ENCODE data around the gene GPR15.
"Not testable (repeated sequence)": the region's sequence is repeated elsewhere in the genome, so short reads cannot be mapped to it uniquely, and the experiment has no call there.

Gene GPR15

DNA sequence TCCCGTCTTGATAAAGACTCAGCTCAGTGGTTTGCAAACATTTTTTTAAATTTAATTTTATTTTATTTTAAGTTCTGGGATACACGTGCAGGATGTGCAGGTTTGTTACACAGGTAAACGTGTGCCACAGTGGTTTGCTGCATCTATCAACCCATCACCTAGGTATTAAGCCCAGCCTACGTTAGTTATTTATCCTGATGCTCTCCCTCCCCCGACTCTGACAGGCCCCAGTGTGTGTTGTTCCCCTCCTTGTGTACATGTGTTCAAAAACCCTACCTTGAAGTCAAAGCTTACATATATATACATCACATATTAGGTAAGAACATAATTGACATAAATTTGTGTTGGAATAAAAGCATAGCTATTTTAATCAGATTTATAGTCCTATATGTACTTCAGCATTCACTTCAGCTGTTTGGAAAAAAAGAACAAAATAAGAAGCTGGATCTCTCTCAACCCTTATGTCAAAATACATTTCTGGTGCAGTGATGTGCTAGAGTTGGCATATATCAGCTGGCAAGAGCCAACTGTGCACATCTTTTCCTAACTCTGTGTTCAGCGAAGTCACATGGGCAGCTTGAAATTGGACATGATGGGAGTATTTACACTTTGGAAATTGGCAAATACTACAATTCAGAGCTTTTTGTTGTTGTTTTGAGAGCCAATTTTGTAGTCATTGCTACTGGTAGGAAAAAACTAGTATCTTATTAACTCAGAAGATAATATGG is 26.5 kb downstream of the GPR15 start:
- peak in 1 of 5 experiments; percentile 42 for DNase-seq

DNA sequence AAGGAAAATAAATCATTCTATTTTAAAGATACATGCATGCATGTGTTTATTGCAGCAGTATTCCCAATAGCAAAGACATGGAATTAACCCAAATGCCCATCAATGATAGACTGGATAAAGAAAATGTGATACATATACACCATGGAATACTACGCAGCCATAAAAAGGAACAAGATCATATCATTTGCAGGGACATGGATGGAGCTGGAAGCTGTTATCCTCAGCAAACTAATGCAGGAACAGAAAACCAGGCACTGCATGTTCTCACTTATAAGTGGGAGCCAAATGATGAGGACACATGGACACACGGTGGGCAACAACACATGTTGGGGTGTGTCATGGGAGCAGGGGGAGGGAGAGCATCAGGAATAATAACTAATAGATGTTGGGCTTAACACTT is 28.0 kb downstream of the GPR15 start:
- DNase-seq = not testable (repeated sequence)

DNA sequence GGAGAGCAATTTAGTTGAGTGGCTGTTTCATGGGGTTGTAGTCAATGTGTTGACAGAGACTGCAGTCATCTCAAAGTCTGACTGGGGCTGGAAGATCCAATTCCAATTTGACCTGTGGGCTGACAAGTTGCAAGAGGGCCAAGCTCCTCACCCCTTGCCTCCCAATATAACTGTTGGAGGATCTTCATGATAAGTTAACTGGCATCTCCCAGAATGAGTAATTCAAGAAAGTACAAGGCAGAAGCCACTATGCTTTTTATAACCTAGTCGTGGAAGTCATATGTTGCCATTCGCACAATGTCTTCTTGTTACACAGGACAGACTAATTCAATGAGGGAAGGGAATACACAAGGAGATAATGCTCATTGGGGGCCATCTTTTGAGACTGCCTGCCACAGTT is 29.1 kb downstream of the GPR15 start:
- DNase-seq = peak in 1 of 5 experiments; percentile 62

DNA sequence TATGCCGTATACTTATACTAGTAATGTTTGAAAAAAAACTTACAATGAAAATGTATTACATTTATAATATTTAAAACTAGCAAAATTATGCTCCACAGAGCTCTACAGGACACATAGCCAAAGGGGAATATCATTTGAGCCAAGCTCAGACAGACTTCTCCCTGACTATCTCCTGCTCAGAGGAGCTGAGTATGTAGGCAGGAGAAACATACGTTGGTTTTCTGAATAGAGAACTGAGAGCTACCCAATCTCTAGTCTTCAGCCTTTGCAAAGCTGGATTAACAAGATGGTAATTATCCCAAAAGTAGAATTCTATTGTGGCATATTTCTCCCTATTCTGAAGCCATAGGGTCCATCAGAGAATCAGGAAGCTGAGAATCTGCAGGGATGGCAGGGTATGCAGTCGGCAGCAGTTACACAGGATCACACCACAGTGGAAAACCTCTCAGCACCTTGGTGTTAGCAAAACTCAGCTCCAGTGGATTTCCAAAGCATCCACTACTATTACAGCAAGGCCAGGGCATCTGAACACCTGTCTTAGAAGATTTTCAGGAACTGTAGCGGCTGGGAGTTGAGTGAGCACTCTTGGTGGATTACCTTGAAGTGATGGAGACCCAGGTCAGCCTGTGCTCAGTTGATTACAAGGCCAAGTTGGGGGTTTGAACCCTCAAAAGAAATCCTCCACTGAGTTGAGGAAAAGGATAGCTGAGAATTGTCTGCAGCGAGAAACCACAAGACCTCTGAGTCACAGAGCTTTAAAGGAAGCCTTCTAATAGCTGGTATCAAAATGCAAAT is 30.1 kb downstream of the GPR15 start:
- peak in 1 of 5 experiments; percentile 81 for DNase-seq

DNA sequence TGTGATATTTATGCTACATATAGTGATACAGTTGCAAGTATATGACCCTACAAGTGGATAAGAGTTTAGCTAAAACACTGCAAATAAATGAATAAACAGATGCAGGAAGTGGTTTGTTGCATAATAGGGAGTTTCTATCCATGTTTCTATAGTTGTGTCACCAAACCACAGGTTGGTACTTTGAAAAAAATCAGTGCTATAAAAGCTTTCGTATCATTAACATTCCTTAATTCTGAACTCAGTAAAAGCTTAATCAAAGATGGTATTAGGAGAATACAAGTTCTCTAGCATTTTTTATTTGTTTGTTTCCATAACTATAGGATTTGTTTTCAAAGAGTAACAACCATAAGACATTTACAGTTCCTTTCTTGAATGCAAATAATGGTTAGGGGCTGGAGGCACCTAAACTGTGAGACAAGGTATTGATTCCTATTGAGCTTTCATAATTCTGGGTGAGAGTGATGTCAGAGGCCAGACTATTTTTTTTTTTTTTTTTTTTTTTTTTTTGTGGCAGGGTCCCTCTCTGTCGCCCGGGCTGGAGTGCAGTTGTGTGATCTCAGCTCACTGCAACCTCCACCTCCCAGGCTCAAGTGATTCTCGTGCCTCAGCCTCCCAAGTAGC is 32.0 kb downstream of the GPR15 start:
- DNase-seq = peak in 3 of 5 experiments; percentile 22 to 89 (median 74)

DNA sequence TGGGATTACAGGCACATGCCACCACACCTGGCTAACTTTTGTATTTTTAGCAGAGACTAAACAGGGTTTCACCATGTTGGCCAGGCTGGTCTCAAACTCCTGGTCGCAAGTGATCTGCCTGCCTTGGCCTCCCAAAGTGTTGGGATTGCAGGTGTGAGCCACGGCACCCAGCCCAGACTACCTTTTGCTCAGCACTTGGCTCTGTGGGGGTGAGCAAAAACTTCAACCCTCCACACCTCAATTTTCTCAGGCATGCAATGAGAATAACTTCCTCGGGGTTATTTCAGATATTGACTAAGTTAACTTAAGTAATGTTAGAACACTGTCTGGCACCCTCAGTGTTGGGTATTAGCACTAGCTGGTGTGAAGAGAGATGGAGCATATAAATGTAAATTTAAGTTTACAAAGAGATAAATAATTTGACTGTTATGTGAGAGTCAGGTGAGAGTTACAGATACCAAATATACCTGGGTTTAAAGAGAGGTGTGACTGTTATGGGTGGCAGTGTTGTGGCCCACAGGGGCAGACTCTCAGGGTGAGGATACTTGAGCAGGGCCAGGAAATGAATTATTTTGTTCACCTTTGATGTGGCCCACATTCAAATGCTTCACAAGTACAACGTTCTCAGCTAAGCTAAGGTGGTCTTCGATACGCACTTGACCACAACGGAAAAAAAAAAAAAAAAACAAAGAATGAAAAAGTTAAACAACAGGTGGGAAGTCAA is 32.7 kb downstream of the GPR15 start:
- peak in 3 of 5 experiments; percentile 25 to 77 (median 76) for DNase-seq

DNA sequence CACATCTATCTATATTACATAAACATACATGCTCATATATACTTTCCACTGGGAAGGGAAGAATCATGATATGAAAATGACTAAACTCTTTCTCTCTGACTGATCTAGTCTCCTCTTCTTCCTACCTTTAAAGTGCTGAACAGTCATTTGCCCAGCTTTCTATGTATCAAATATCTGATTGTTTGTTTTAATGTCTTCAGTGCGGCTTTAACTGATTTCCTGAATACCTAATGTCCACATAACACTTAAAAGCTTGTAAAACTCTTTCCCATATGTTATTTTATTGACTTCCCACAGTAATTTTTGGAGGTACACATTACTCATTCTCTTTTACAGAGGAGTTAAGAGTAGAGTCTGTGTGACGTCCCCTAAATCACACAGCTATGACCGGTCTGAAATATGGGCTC is 33.5 kb downstream of the GPR15 start:
- peak in 1 of 5 experiments; percentile 59 for DNase-seq

DNA sequence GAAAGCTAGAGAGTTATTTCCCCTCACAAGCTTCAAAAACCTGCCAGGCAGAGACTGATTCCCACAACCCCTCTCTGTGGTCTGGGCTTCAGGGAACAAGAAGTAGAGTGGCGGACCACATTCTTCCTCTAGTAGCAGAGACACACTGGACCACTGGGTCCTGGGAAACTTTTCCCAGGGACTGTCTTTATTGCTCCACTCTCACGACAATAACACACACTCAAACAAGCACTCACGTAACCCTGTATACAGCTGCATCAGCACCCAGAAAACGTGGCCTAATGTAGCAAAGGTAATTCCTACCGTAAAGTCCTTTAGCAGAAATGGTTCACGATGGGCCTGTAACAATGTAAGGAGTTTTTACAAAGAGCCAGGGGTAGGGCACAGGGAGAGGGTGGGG is 34.1 kb downstream of the GPR15 start:
- no peak for DNase-seq

DNA sequence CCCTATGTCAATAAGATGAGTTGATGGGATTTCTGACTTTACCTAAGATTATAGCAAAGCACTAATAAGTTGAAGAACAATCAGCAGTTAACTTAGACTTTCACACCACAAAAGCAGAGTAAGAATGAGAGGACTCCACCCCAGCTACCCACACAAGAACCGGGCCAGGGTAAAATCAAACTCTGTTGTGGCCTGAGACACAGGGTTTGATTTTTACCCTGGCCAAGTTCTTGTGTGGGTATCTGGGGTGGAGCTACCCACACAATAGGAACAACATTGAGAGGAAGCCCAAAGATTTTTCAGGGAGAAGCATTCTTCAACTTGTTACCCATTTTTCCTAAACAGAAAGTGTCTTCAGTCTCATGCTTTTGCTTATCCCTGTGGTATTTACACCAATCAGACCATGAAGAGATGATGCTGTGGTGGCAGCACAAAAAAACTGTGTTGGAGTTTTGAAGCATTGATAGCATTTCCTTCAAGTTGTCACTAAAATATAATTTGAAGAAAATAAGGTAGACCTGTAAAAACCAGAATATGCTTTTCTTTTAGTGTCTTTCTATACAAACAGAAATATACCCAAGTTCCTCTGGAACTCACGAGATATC is 36.0 kb downstream of the GPR15 start:
- DNase-seq = peak in 1 of 5 experiments; percentile 86

DNA sequence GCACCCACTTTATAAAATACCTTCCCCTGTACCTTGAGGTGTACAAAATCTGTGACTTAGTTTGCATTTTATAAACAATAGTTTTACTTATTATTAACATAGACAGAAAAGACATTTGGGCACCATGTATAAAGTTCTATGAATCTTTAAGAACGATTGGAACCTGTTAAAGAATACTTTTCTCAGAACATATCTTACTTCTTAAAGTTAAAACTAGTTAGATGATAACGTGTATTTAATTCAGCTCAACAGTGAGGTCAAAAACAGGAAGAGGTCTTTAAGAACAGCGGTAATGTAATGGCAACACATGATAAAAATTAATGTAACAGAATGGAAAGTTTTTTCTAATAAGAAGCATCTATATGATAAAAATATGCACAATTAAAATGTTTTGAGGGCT is 36.6 kb downstream of the GPR15 start:
- DNase-seq = no peak

DNA sequence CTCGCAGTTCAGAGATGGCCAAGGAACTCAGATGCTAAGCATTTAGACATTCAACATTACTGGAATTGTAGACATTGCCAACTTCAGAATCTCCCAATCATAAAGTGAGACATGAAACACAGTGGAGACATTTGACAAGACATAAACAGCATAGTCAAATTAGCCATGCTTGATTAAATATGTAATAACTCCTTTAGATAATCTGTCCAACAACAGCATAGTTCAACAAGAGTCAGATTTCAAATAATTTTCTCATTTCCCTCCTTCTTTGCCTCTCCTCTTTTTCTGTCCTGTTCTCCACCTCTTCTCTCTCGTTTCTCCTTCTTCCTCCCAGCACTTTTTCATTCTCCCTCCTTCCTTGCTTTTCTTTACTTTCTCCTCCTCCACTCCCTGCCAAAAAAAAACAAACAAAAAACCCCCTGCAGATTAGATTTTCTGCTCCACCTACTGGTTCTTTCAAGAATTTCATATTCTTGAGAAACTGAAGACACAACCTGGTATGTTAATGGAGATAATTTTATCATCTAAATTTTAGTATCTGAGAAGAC is 41.5 kb downstream of the GPR15 start:
- peak in 1 of 5 experiments; percentile 68 for DNase-seq

DNA sequence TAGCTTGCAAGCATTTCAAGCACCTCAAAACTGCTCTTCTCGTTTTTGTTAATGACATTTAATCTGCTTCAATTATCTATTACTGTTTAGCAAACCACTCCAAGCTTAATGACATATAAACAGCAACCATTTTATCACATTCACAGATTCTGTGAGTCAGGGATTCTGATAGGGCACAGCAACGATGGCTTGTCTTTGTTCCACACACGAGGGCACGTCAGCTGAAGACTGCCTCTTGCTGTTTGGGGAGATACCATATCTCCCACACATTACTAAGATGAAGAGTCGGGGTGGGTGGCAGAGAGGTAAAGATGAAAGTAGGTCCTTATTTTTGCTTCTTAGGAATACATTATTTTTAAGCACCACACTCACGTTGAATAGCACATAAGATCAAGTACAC is 42.4 kb downstream of the GPR15 start:
- peak in 1 of 5 experiments; percentile 90 for DNase-seq

DNA sequence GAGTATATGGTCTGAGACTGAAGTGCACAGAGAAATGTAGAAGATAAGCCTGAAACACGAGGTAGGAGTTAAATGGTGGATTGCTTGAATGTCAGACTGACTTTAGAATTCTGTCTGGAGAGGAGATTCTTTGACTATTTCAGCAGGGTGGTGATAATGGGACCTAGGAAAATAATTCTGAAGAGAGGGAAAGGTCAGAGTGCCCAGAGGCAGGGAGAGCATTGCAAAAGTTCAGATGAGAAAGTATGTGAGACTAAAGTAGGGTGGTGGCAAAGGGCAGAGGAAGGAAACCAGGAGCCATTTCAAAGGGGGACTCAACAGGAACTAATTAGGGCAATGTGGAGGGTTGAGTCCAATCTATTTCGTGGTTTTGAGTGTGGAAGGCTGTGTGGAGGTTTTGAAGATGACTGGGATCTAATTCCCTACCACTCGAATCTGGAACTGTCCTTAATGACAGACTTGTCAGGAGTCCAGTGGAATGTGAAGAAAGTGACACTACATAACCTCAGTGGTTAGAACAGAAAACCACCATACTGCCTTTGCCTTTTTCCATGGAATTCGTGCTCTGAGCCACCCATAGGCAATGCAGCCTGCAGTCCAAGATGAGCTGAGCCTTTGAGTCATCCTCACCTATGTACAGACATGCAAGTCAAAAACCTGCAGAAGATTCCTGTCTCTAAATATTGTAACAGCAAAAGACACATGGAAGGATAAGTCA is 45.6 kb downstream of the GPR15 start:
- peak in 1 of 5 experiments; percentile 40 for DNase-seq

DNA sequence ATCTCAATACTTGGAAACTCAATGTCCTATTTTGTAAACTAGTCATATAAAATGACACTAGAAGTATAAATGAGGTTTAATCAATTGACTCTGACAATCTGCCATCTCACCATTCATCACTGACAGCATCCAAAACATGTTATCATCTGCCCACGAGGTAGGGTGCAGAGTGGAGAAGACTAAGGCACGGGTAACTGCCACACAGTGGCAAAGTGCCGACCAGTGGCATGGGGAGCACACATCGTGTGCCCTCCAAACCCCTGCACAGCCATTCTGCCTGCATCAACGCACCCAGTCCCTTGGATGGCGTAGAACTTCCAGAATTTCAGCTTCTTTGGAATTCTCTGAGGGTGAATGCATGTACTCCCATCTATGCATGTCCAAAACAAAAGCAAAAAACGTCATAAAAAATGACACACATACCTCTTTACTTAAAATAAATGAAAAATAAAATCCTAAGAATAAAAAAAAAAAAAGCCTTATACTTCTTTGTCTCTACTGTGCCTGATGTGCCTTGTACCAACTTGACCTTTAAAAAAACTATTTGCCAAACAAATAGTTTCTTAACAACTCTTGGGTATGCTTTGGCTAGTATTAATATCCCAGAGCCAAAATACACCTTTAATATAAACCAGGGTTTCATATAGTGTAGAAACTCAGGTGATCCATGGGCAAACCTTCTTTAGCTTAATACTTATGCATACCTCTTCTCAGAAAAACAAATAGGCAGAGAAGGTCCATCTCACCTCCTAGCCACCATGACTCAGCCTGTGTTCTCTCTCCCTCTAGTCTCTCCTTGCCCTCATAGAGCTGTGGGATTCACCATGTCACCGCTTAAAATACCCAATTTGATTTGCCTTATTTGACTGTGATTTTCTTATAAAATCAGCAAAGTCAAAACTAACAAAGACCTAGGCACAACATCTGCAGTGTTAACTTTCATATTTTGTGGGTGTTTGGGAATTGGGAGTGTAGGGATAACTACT is 48.9 kb downstream of the GPR15 start:
- DNase-seq = no peak

DNA sequence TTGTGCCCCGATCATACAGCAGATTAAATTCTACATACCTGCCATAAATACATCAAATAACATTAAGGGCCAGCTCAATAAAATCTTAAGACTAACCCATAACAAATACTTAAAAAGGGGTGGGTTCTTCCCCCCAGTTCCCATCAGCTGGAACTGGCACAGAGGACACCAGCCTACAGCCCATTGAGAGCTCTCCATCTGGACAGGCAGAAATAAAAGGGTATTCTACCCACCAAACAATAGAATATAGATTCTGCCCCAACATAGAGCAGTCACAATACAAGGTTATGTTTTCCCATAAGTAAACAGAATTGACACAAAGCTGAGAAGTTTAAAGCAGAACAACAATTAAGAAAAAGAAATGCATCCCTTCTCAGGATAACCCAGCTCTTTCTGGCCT is 49.7 kb downstream of the GPR15 start:
- DNase-seq = no peak

DNA sequence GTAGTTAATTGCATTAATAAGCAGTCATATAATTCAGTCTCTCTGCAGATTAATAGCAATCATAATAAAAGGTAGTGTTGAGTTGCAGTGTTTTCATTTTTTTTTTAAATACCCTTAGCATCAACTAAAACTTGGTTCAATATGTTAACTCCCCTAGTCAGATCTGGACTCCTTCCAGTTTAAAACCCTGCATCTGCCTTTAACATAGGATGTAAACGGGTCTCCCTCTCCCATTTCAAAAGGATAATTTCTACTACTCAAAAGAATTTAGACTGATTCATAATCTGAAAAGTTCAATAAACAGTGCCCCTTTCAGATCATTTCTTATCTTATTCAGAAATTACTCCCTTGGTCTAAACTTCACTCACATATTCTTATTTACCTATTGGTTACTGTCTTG is 50.3 kb downstream of the GPR15 start:
- no peak for DNase-seq

DNA sequence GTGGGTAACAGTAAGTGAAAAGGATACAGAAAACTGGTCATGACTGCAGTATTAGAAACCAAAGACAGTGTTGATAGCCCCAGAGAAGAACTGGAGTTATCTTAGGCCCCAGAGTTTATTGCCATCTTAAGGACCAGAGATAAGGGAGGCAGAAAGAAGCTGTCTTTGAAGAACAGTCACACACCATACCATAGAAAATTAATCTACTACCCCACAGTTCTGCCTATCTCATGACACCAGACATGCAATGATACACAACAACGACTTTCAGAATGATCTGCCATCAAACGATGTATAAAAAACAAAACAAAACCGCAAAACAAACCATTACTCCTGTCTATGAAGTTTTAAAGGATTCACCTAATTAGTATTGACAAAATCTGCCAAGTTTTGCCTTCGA is 52.0 kb downstream of the GPR15 start:
- no peak for DNase-seq
